Osteocyte (in vitro differentiated cells): ENCODE results near the gene KNG1. TPM values are rescaled to one million over a fixed set of nuclear protein-coding genes. Genes with fewer than 3 reads are reported as not detected.

Source experiments
- DNase-seq: peaks from one replicate; pipeline ENCODE4 v3.0.0; 2021; ENCODE audit warnings: mixed read lengths; ENCODE audit not compliant: unreplicated experiment; ENCODE audit errors: extremely low spot score
- H3K27ac Mint-ChIP-seq: one replicate; pipeline ENCODE4 v1.8.0; 2021; ENCODE audit warnings: mild to moderate bottlenecking, mixed read lengths; ENCODE audit not compliant: unreplicated experiment
- H3K27me3 Mint-ChIP-seq: one replicate; pipeline ENCODE4 v1.8.0; 2021; ENCODE audit warnings: mixed read lengths; ENCODE audit not compliant: unreplicated experiment
- H3K36me3 Mint-ChIP-seq: one replicate; pipeline ENCODE4 v1.8.0; 2021; ENCODE audit warnings: mixed read lengths; ENCODE audit not compliant: unreplicated experiment
- H3K4me1 Mint-ChIP-seq: one replicate; pipeline ENCODE4 v1.8.0; 2021; ENCODE audit warnings: mixed read lengths; ENCODE audit not compliant: unreplicated experiment
- H3K4me3 Mint-ChIP-seq: one replicate; pipeline ENCODE4 v1.8.0; 2021; ENCODE audit warnings: mild to moderate bottlenecking, moderate library complexity, mixed read lengths; ENCODE audit not compliant: unreplicated experiment
- H3K9me3 Mint-ChIP-seq: one replicate; pipeline ENCODE4 v1.8.0; 2021; ENCODE audit warnings: mixed read lengths; ENCODE audit not compliant: unreplicated experiment
- total RNA-seq: library from RNA; stranded (reverse); gene quantifications from 2 replicates; pipeline ENCODE4 v1.2.1, GENCODE V29; 2021
- TF ChIP-seq, protein P1 (sequence below): fragments of 200-600 bp; sonication (generic); IDR thresholded peaks from 2 replicates; pipeline ENCODE4 v1.5.0; 2021; ENCODE audit warnings: antibody characterized with exemption, mild to moderate bottlenecking, moderate library complexity

KNG1 gene
- total RNA-seq, 1 donor from 2014 or later, result not detected

DNA sequence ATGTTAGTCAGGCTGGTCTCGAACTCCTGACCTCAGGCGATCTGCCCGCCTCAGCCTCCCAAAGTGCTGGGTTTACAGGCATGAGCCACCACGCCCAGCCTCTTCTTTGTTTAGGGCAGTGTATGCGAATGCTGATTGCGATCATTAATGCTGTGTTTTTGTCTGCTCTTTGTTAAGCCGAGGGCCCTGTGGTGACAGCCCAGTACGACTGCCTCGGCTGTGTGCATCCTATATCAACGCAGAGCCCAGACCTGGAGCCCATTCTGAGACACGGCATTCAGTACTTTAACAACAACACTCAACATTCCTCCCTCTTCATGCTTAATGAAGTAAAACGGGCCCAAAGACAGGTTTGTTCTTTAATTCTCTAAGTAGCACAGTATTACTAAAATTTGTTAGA is 7.8 kb downstream of the KNG1 start:
- no peak overlapping the region for H3K27ac Mint-ChIP-seq
- no peaks in the 10 kb centered on the region for H3K36me3 Mint-ChIP-seq
- TF ChIP-seq, protein P1, sequence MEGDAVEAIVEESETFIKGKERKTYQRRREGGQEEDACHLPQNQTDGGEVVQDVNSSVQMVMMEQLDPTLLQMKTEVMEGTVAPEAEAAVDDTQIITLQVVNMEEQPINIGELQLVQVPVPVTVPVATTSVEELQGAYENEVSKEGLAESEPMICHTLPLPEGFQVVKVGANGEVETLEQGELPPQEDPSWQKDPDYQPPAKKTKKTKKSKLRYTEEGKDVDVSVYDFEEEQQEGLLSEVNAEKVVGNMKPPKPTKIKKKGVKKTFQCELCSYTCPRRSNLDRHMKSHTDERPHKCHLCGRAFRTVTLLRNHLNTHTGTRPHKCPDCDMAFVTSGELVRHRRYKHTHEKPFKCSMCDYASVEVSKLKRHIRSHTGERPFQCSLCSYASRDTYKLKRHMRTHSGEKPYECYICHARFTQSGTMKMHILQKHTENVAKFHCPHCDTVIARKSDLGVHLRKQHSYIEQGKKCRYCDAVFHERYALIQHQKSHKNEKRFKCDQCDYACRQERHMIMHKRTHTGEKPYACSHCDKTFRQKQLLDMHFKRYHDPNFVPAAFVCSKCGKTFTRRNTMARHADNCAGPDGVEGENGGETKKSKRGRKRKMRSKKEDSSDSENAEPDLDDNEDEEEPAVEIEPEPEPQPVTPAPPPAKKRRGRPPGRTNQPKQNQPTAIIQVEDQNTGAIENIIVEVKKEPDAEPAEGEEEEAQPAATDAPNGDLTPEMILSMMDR, result no peak
- no peak overlapping the region for H3K4me3 Mint-ChIP-seq
- peak; percentile 23 for DNase-seq
- H3K27me3 Mint-ChIP-seq, result peaks cover 46% of the 10 kb centered on the region
- no peaks in the 10 kb centered on the region for H3K9me3 Mint-ChIP-seq
- no peaks in the 10 kb centered on the region for H3K4me1 Mint-ChIP-seq

DNA sequence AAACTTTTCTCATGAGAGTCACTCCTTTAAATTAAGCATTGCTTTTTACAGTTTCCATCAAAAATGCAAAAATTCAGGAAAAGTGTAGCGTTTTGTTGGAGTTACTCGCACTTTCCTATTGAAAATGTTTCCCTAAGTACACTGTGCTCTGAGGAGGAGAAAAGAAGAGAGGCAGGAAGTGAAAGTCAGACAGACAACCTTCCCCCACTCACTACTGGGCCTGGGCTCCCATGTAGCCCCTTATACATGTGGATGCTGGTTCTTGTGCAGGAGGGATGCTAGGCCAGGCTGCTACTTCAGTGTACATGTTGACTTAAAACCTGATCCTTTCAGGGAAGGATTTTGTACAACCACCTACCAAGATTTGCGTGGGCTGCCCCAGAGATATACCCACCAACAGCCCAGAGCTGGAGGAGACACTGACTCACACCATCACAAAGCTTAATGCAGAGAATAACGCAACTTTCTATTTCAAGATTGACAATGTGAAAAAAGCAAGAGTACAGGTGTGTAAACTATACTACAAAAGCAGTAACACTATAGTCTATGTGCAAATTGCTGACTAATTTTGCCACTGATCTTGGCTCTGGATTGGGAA is 15.1 kb downstream of the KNG1 start:
- Mint-ChIP-seq H3K4me3 (no peak overlapping the region), H3K9me3 (no peaks in the 10 kb centered on the region), H3K27ac (no peak overlapping the region), H3K27me3 (peaks cover 33% of the 10 kb centered on the region), H3K4me1 (no peaks in the 10 kb centered on the region), H3K36me3 (no peaks in the 10 kb centered on the region)
- no peak for DNase-seq
- TF ChIP-seq, protein P1, result no peak

DNA sequence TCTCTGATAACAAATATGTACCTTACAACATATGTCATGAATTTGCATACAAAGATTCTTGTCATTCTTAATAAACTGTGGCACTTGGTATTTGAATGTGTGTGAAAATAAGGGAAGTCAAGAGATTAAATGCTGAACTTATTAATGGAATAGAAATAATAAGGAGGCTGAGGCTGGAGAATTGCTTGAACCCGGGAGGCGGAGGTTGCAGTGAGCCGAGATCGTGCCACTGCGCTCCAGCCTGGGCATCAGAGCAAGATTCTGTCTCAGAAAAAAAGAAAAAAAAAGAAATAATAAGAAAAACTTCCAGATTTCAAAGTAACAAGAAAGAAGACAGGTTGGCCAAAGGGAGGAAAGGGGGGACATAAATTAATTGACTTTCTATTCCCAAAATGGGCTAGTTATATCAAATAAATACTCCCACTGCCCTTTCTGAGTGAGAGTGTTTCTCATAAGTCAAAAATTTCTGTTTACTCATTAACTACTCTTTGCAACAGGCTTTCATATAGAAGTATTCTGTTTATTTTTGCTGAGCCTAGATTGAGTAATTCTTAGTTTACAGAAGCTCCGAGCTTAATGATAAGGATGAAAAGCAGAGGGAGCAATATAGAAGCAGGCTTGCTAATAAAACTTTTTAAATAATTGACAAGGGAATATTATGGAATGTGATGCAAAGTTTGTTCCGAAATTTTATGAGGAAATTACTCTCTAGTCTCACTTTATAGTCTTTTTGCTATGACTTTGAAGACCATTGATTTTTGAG is 25.6 kb downstream of the KNG1 start:
- H3K27ac Mint-ChIP-seq, result no peak overlapping the region
- no peak overlapping the region for H3K4me3 Mint-ChIP-seq
- TF ChIP-seq, protein P1, result no peak
- peaks cover 22% of the 10 kb centered on the region for H3K27me3 Mint-ChIP-seq
- DNase-seq, result no peak
- H3K9me3 Mint-ChIP-seq, result no peaks in the 10 kb centered on the region
- no peaks in the 10 kb centered on the region for H3K36me3 Mint-ChIP-seq
- peaks cover 5% of the 10 kb centered on the region for H3K4me1 Mint-ChIP-seq

DNA sequence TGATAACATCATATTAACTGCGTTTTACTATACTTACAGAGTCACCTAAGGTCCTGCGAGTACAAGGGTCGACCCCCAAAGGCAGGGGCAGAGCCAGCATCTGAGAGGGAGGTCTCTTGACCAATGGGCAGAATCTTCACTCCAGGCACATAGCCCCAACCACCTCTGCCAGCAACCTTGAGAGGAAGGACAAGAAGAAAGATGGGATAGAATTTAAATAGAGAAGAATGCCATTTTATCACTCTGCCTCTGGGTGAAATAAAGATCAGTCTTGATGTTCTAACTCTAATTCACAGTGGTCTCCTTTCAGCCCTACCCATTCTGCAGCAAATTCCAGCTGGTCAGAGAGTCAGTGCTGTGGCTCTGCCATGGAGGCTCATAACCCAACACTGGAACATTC is 26.5 kb downstream of the KNG1 start:
- no peaks in the 10 kb centered on the region for H3K36me3 Mint-ChIP-seq
- TF ChIP-seq, protein P1, result no peak
- H3K27ac Mint-ChIP-seq, result no peak overlapping the region

DNA sequence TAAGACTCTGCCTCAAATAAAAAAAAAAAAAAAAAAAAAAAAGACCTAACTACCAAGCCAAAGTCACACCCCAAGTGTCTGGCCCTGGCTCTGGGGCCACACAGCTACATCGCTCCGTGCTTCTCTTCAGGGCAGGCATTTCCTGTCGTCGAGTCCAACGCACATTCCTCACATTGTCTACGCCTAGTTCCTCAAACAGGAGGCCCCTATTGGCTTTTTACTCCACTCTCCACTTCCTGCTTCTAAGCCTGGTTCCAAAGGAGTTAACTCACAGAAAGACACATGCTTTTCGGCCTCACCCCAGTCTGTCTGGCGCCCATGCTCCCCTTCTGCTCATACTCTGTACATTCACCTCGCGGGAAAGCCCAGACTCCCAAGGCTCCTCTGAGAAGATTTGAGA is 28.8 kb downstream of the KNG1 start:
- Mint-ChIP-seq H3K4me3 (no peak overlapping the region), H3K27me3 (peaks cover 22% of the 10 kb centered on the region), H3K4me1 (peaks cover 5% of the 10 kb centered on the region), H3K36me3 (no peaks in the 10 kb centered on the region), H3K27ac (peak overlapping the region; percentile 42), H3K9me3 (no peaks in the 10 kb centered on the region)
- no peak for DNase-seq
- TF ChIP-seq, protein P1, result no peak

More for the DNA sequence above, 26.5 kb downstream of the KNG1 start:
- H3K4me3 Mint-ChIP-seq, result no peak overlapping the region
- peaks cover 22% of the 10 kb centered on the region for H3K27me3 Mint-ChIP-seq
- DNase-seq, result no peak
- H3K9me3 Mint-ChIP-seq, result no peaks in the 10 kb centered on the region
- peaks cover 5% of the 10 kb centered on the region for H3K4me1 Mint-ChIP-seq
